Stimulated activated CD8-positive, alpha-beta memory T cell treated with anti-CD3 and anti-CD28 coated beads, Interleukin-7, amount 100 ng/mL, for 4 hours (primary cell): Measurements from ENCODE around the gene LIF.
"Not testable (repeated sequence)": the region's sequence is repeated elsewhere in the genome, so short reads cannot be mapped to it uniquely, and the experiment has no call there.

Experiments
- DNase-seq, 2 donors: peaks; one replicate each; pipeline ENCODE4 v3.0.0-alpha.2; 2020; ENCODE audit warnings: low read depth in 2 of 2

The LIF gene

GRCh38 chr22:30225220-30225927 lies 21.2 kb downstream of the LIF start:
- DNase-seq: no peak

- DNase-seq: no peak
Measured at GRCh38 chr22:30224161-30224857, 22.2 kb downstream of the LIF start.

GRCh38 chr22:30223303-30223702 lies 23.3 kb downstream of the LIF start:
- no peak for DNase-seq

- DNase-seq: no peak
Measured at GRCh38 chr22:30222321-30222720, 24.2 kb downstream of the LIF start.

GRCh38 chr22:30221121-30221992 lies 25.2 kb downstream of the LIF start:
- peak; percentile 76 to 79 for DNase-seq

GRCh38 chr22:30220338-30221012 lies 26.1 kb downstream of the LIF start:
- DNase-seq: no peak

GRCh38 chr22:30219668-30220278 lies 26.8 kb downstream of the LIF start:
- DNase-seq: no peak

GRCh38 chr22:30219049-30219654 lies 27.4 kb downstream of the LIF start:
- no peak for DNase-seq

GRCh38 chr22:30217698-30218560 lies 28.6 kb downstream of the LIF start:
- no peak for DNase-seq

- no peak for DNase-seq
Measured at GRCh38 chr22:30216710-30217109, 29.8 kb downstream of the LIF start.

- not testable (repeated sequence) for DNase-seq
Measured at GRCh38 chr22:30216272-30216671, 30.3 kb downstream of the LIF start.

GRCh38 chr22:30214703-30215407 lies 31.7 kb downstream of the LIF start:
- DNase-seq: no peak

GRCh38 chr22:30212996-30213441 lies 33.5 kb downstream of the LIF start:
- DNase-seq: no peak

GRCh38 chr22:30212363-30212995 lies 34.1 kb downstream of the LIF start:
- DNase-seq: no peak

- DNase-seq: no peak
Measured at GRCh38 chr22:30211124-30211820, 35.3 kb downstream of the LIF start.

GRCh38 chr22:30210235-30210909 lies 36.2 kb downstream of the LIF start:
- DNase-seq: no peak

GRCh38 chr22:30209642-30210041 lies 36.9 kb downstream of the LIF start:
- no peak for DNase-seq
